ENCODE data around the gene FBXL7.

The FBXL7 gene

GRCh38 chr5:15927710-15928380, 427.9 kb downstream of the FBXL7 start:
- no peak overlapping the region for H3K4me3 ChIP-seq (ENCODE audit: low read depth, low read length)
- no peaks in the 10 kb centered on the region for H3K36me3 ChIP-seq (ENCODE audit: control insufficient read depth, insufficient read depth, low read length)
- H3K9me3 ChIP-seq (ENCODE audit: control insufficient read depth, insufficient read depth, low read length) = no peaks in the 10 kb centered on the region
- H3K4me1 ChIP-seq (ENCODE audit: control insufficient read depth, insufficient read depth, low read length) = no peaks in the 10 kb centered on the region
- H3K9ac ChIP-seq (ENCODE audit: low read depth, low read length) = no peak overlapping the region
- H3K27me3 ChIP-seq (ENCODE audit: control insufficient read depth, insufficient read depth, low read length) = no peaks in the 10 kb centered on the region

GRCh38 chr5:15929611-15930263, 429.8 kb downstream of the FBXL7 start:
- H3K36me3 ChIP-seq (ENCODE audit: control insufficient read depth, insufficient read depth, low read length) = no peaks in the 10 kb centered on the region
- H3K4me1 ChIP-seq (ENCODE audit: control insufficient read depth, insufficient read depth, low read length) = peaks cover 6% of the 10 kb centered on the region
- no peak overlapping the region for H3K4me3 ChIP-seq (ENCODE audit: low read depth, low read length)

GRCh38 chr5:15932066-15932465, 432.1 kb downstream of the FBXL7 start:
- Histone ChIP-seq H3K4me3 (ENCODE audit: low read depth, low read length) (no peak overlapping the region), H3K9ac (ENCODE audit: low read depth, low read length) (no peak overlapping the region), H3K9me3 (ENCODE audit: control insufficient read depth, insufficient read depth, low read length) (no peaks in the 10 kb centered on the region), H3K36me3 (ENCODE audit: control insufficient read depth, insufficient read depth, low read length) (no peaks in the 10 kb centered on the region), H3K4me1 (ENCODE audit: control insufficient read depth, insufficient read depth, low read length) (peaks cover 6% of the 10 kb centered on the region), H3K27me3 (ENCODE audit: control insufficient read depth, insufficient read depth, low read length) (no peaks in the 10 kb centered on the region)

More at GRCh38 chr5:15929611-15930263, 429.8 kb downstream of the FBXL7 start:
- no peaks in the 10 kb centered on the region for H3K9me3 ChIP-seq (ENCODE audit: control insufficient read depth, insufficient read depth, low read length)
- H3K9ac ChIP-seq (ENCODE audit: low read depth, low read length) = no peak overlapping the region
- H3K27me3 ChIP-seq (ENCODE audit: control insufficient read depth, insufficient read depth, low read length) = no peaks in the 10 kb centered on the region

GRCh38 chr5:15933259-15934207, 433.6 kb downstream of the FBXL7 start:
- H3K4me3 ChIP-seq (ENCODE audit: low read depth, low read length) = no peak overlapping the region
- peaks cover 6% of the 10 kb centered on the region for H3K4me1 ChIP-seq (ENCODE audit: control insufficient read depth, insufficient read depth, low read length)
- H3K27me3 ChIP-seq (ENCODE audit: control insufficient read depth, insufficient read depth, low read length) = no peaks in the 10 kb centered on the region
- H3K9ac ChIP-seq (ENCODE audit: low read depth, low read length) = no peak overlapping the region
- no peaks in the 10 kb centered on the region for H3K36me3 ChIP-seq (ENCODE audit: control insufficient read depth, insufficient read depth, low read length)
- H3K9me3 ChIP-seq (ENCODE audit: control insufficient read depth, insufficient read depth, low read length) = no peaks in the 10 kb centered on the region

- Histone ChIP-seq H3K4me3 (ENCODE audit: low read depth, low read length) (no peak overlapping the region), H3K9me3 (ENCODE audit: control insufficient read depth, insufficient read depth, low read length) (no peaks in the 10 kb centered on the region), H3K27me3 (ENCODE audit: control insufficient read depth, insufficient read depth, low read length) (no peaks in the 10 kb centered on the region), H3K4me1 (ENCODE audit: control insufficient read depth, insufficient read depth, low read length) (peaks cover 6% of the 10 kb centered on the region), H3K36me3 (ENCODE audit: control insufficient read depth, insufficient read depth, low read length) (no peaks in the 10 kb centered on the region), H3K9ac (ENCODE audit: low read depth, low read length) (no peak overlapping the region)
These were observed 436.7 kb downstream of the FBXL7 start for GRCh38 chr5:15936505-15937245.

GRCh38 chr5:15937708-15938107, 437.7 kb downstream of the FBXL7 start:
- no peaks in the 10 kb centered on the region for H3K9me3 ChIP-seq (ENCODE audit: control insufficient read depth, insufficient read depth, low read length)
- H3K4me3 ChIP-seq (ENCODE audit: low read depth, low read length) = no peak overlapping the region
- H3K4me1 ChIP-seq (ENCODE audit: control insufficient read depth, insufficient read depth, low read length) = peaks cover 6% of the 10 kb centered on the region
- H3K27me3 ChIP-seq (ENCODE audit: control insufficient read depth, insufficient read depth, low read length) = no peaks in the 10 kb centered on the region
- no peaks in the 10 kb centered on the region for H3K36me3 ChIP-seq (ENCODE audit: control insufficient read depth, insufficient read depth, low read length)
- H3K9ac ChIP-seq (ENCODE audit: low read depth, low read length) = no peak overlapping the region

- no peaks in the 10 kb centered on the region for H3K27me3 ChIP-seq (ENCODE audit: control insufficient read depth, insufficient read depth, low read length)
- no peak overlapping the region for H3K9ac ChIP-seq (ENCODE audit: low read depth, low read length)
These were observed 438.2 kb downstream of the FBXL7 start for GRCh38 chr5:15938186-15938585.

GRCh38 chr5:15938961-15939360, 439.0 kb downstream of the FBXL7 start:
- Histone ChIP-seq H3K4me3 (ENCODE audit: low read depth, low read length) (no peak overlapping the region), H3K36me3 (ENCODE audit: control insufficient read depth, insufficient read depth, low read length) (no peaks in the 10 kb centered on the region), H3K9ac (ENCODE audit: low read depth, low read length) (no peak overlapping the region), H3K4me1 (ENCODE audit: control insufficient read depth, insufficient read depth, low read length) (no peaks in the 10 kb centered on the region), H3K27me3 (ENCODE audit: control insufficient read depth, insufficient read depth, low read length) (no peaks in the 10 kb centered on the region), H3K9me3 (ENCODE audit: control insufficient read depth, insufficient read depth, low read length) (no peaks in the 10 kb centered on the region)

More at GRCh38 chr5:15938186-15938585, 438.2 kb downstream of the FBXL7 start:
- H3K4me1 ChIP-seq (ENCODE audit: control insufficient read depth, insufficient read depth, low read length) = peaks cover 5% of the 10 kb centered on the region
- H3K36me3 ChIP-seq (ENCODE audit: control insufficient read depth, insufficient read depth, low read length) = no peaks in the 10 kb centered on the region
- no peak overlapping the region for H3K4me3 ChIP-seq (ENCODE audit: low read depth, low read length)
- no peaks in the 10 kb centered on the region for H3K9me3 ChIP-seq (ENCODE audit: control insufficient read depth, insufficient read depth, low read length)

- H3K9ac ChIP-seq (ENCODE audit: low read depth, low read length) = no peak overlapping the region
- no peaks in the 10 kb centered on the region for H3K27me3 ChIP-seq (ENCODE audit: control insufficient read depth, insufficient read depth, low read length)
- no peak overlapping the region for H3K4me3 ChIP-seq (ENCODE audit: low read depth, low read length)
- H3K4me1 ChIP-seq (ENCODE audit: control insufficient read depth, insufficient read depth, low read length) = no peaks in the 10 kb centered on the region
- no peaks in the 10 kb centered on the region for H3K36me3 ChIP-seq (ENCODE audit: control insufficient read depth, insufficient read depth, low read length)
- H3K9me3 ChIP-seq (ENCODE audit: control insufficient read depth, insufficient read depth, low read length) = no peaks in the 10 kb centered on the region
These were observed 440.9 kb downstream of the FBXL7 start for GRCh38 chr5:15940905-15941304.

GRCh38 chr5:15943487-15943886, 443.5 kb downstream of the FBXL7 start:
- H3K4me1 ChIP-seq (ENCODE audit: control insufficient read depth, insufficient read depth, low read length) = no peaks in the 10 kb centered on the region
- no peaks in the 10 kb centered on the region for H3K27me3 ChIP-seq (ENCODE audit: control insufficient read depth, insufficient read depth, low read length)
- no peaks in the 10 kb centered on the region for H3K9me3 ChIP-seq (ENCODE audit: control insufficient read depth, insufficient read depth, low read length)
- no peak overlapping the region for H3K9ac ChIP-seq (ENCODE audit: low read depth, low read length)
- H3K36me3 ChIP-seq (ENCODE audit: control insufficient read depth, insufficient read depth, low read length) = no peaks in the 10 kb centered on the region
- H3K4me3 ChIP-seq (ENCODE audit: low read depth, low read length) = no peak overlapping the region

- Histone ChIP-seq H3K27me3 (ENCODE audit: control insufficient read depth, insufficient read depth, low read length) (no peaks in the 10 kb centered on the region), H3K4me3 (ENCODE audit: low read depth, low read length) (no peak overlapping the region), H3K36me3 (ENCODE audit: control insufficient read depth, insufficient read depth, low read length) (no peaks in the 10 kb centered on the region), H3K9ac (ENCODE audit: low read depth, low read length) (no peak overlapping the region), H3K4me1 (ENCODE audit: control insufficient read depth, insufficient read depth, low read length) (no peaks in the 10 kb centered on the region), H3K9me3 (ENCODE audit: control insufficient read depth, insufficient read depth, low read length) (no peaks in the 10 kb centered on the region)
These were observed 446.0 kb downstream of the FBXL7 start for GRCh38 chr5:15946026-15946425.
